Effector CD4-positive, alpha-beta T cell (primary cell): Measurements from ENCODE around the gene MLLT3.

Source experiments
- DNase-seq: peaks from one replicate; pipeline ENCODE4 v3.0.0-alpha.2; 2020

MLLT3 gene

GRCh38 chr9:20553558-20554149 lies 68.6 kb downstream of the MLLT3 start:
- no peak for DNase-seq

GRCh38 chr9:20552874-20553557 lies 69.3 kb downstream of the MLLT3 start:
- no peak for DNase-seq

- no peak for DNase-seq
Measured at GRCh38 chr9:20551835-20552234, 70.5 kb downstream of the MLLT3 start.

GRCh38 chr9:20551236-20551635 lies 71.1 kb downstream of the MLLT3 start:
- no peak for DNase-seq

GRCh38 chr9:20550326-20550725 lies 72.0 kb downstream of the MLLT3 start:
- no peak for DNase-seq

- DNase-seq = no peak
Measured at GRCh38 chr9:20549053-20549452, 73.2 kb downstream of the MLLT3 start.

GRCh38 chr9:20545023-20545622 lies 77.2 kb downstream of the MLLT3 start:
- DNase-seq = no peak

GRCh38 chr9:20540169-20540863 lies 82.0 kb downstream of the MLLT3 start:
- no peak for DNase-seq

- no peak for DNase-seq
Measured at GRCh38 chr9:20538956-20539355, 83.3 kb downstream of the MLLT3 start.

- no peak for DNase-seq
Measured at GRCh38 chr9:20538092-20538491, 84.2 kb downstream of the MLLT3 start.

- no peak for DNase-seq
Measured at GRCh38 chr9:20537294-20537693, 85.0 kb downstream of the MLLT3 start.

GRCh38 chr9:20532584-20532983 lies 89.7 kb downstream of the MLLT3 start:
- no peak for DNase-seq

- no peak for DNase-seq
Measured at GRCh38 chr9:20529837-20530236, 92.5 kb downstream of the MLLT3 start.

GRCh38 chr9:20528253-20528652 lies 94.0 kb downstream of the MLLT3 start:
- no peak for DNase-seq

GRCh38 chr9:20526500-20527319 lies 95.6 kb downstream of the MLLT3 start:
- no peak for DNase-seq

GRCh38 chr9:20524776-20525175 lies 97.5 kb downstream of the MLLT3 start:
- no peak for DNase-seq

- no peak for DNase-seq
Measured at GRCh38 chr9:20518737-20519136, 103.6 kb downstream of the MLLT3 start.

- DNase-seq = no peak
Measured at GRCh38 chr9:20513126-20513913, 109.0 kb downstream of the MLLT3 start.

GRCh38 chr9:20512636-20513035 lies 109.7 kb downstream of the MLLT3 start:
- no peak for DNase-seq

- no peak for DNase-seq
Measured at GRCh38 chr9:20512106-20512505, 110.2 kb downstream of the MLLT3 start.

GRCh38 chr9:20511686-20512085 lies 110.6 kb downstream of the MLLT3 start:
- DNase-seq = no peak

- no peak for DNase-seq
Measured at GRCh38 chr9:20509466-20509865, 112.8 kb downstream of the MLLT3 start.
